Activated B cell treated with CpG ODN at 0.5 μM for 24 hours (primary cell): Measurements from ENCODE around the gene PIAS3. TPM values are rescaled to one million over a fixed set of nuclear protein-coding genes. Genes with fewer than 3 reads are reported as not detected.

Source experiments
- ATAC-seq: fragments of 200-7000 bp; cut with Tn5 transposase; one replicate; pipeline ENCODE4 v1.10.0; 2021; ENCODE audit warnings: low read depth, mild to moderate bottlenecking, moderate library complexity
- CTCF ChIA-PET: fragments of 350-600 bp; sonication (Branson Sonifier 250); formaldehyde crosslinking; loops from one replicate; lab custom pipeline; 2021; ENCODE audit warnings: antibody characterized with exemption; lab: Charles Lee
- POLR2A ChIA-PET: fragments of 350-600 bp; sonication (Branson Sonifier 250); formaldehyde crosslinking; loops from one replicate; lab custom pipeline; 2021; ENCODE audit warnings: antibody characterized with exemption; lab: Charles Lee
- DNase-seq: peaks from one replicate; pipeline ENCODE4 v3.0.0; 2022
- H3K27ac Mint-ChIP-seq: one replicate; pipeline ENCODE4 v1.8.0; 2020; ENCODE audit warnings: mixed read lengths
- H3K27me3 Mint-ChIP-seq: one replicate; pipeline ENCODE4 v1.8.0; 2021; ENCODE audit warnings: mixed read lengths
- H3K36me3 Mint-ChIP-seq: one replicate; pipeline ENCODE4 v1.8.0; 2021; ENCODE audit warnings: low read depth, mixed read lengths
- H3K4me1 Mint-ChIP-seq: one replicate; pipeline ENCODE4 v1.8.0; 2021; ENCODE audit warnings: mixed read lengths
- H3K4me3 Mint-ChIP-seq: one replicate; pipeline ENCODE4 v1.8.0; 2020; ENCODE audit warnings: mild to moderate bottlenecking, mixed read lengths
- H3K9me3 Mint-ChIP-seq: one replicate; pipeline ENCODE4 v1.8.0; 2020; ENCODE audit warnings: mixed read lengths
- CTCF ChIP-seq: fragments of 200-600 bp; IDR thresholded peaks from one replicate; pipeline ENCODE4 v1.8.0; 2022; ENCODE audit warnings: antibody characterized with exemption, mild to moderate bottlenecking
- intact Hi-C: fragments of 100-400 bp; cut with micrococcal nuclease; formaldehyde crosslinking; loops from one replicate; pipeline ENCODE4 v1.15.1; 2024
- total RNA-seq: library from RNA; stranded (reverse); gene quantifications from 2 replicates; pipeline ENCODE4 v1.2.3, GENCODE V29; 2022

The PIAS3 gene
- total RNA-seq, 1 donor from 2014 or later, result 30.9 TPM

DNA sequence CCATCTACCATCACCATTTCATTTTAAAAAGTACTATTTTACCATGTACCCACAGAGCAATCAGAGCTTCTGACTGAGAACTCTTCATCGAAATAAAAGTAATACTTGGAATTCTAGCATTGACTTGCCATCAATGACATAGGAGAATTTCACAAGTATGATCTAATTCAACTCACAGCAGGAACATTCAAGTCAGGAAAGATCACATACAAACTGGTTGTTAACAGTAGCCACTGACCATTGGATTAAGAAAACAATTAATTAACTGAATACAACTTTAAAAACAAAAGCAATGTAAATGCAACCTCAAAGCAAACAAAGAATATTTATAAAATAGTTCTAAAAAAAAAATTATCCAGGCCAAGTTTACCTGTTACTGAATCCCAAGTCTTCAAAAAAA lies 53.8 kb downstream of the PIAS3 start:
- ATAC-seq, result no peak
- Mint-ChIP-seq H3K4me3 (no peak overlapping the region), H3K4me1 (peaks cover 37% of the 10 kb centered on the region), H3K27ac (no peak overlapping the region), H3K27me3 (no peaks in the 10 kb centered on the region), H3K9me3 (no peaks in the 10 kb centered on the region), H3K36me3 (peaks cover 14% of the 10 kb centered on the region)
- TF ChIP-seq CTCF, result no peak
- ChIA-PET POLR2A (interaction anchor here (1.1 kb wide), 1 partner anchor 19 kb away, joined by 3 read pairs; the partner anchor contains the start of genes POLR3C and RNF115), CTCF (no interaction called here)
- no peak for DNase-seq
- intact Hi-C loops, result no loop called here

- DNase-seq, result no peak
- ChIA-PET CTCF (no interaction called here), POLR2A (no interaction called here)
- no peak for ATAC-seq
- H3K27me3 Mint-ChIP-seq, result no peaks in the 10 kb centered on the region
- peaks cover 37% of the 10 kb centered on the region for H3K4me1 Mint-ChIP-seq
- no peak overlapping the region for H3K27ac Mint-ChIP-seq
- H3K9me3 Mint-ChIP-seq, result no peaks in the 10 kb centered on the region
- H3K36me3 Mint-ChIP-seq, result peaks cover 19% of the 10 kb centered on the region
- H3K4me3 Mint-ChIP-seq, result no peak overlapping the region
- TF ChIP-seq CTCF, result no peak
- intact Hi-C loops, result no loop called here
These were observed 54.4 kb downstream of the PIAS3 start for GRCh38 chr1:145804235-145805045.

DNA sequence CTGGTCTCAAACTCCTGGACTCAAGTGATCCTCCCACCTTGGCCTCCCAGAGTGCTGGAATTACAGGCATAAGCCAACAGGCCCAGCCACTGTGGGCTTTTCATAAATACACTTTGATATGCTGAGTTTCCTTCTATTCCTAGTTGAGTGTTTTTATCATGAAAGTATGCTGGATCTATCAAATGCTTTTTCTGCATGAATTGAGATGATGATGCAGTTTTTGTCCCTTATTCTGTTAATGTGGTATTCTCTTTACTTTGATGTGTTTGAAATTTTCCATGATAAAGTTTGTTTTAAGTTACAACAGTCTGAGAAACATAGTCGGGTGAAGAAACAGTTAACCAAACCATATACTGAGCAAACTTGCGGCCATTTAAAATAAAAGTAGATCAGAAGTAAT lies 59.1 kb downstream of the PIAS3 start:
- H3K4me1 Mint-ChIP-seq, result peaks cover 23% of the 10 kb centered on the region
- ChIA-PET POLR2A (no interaction called here), CTCF (no interaction called here)
- no peak overlapping the region for H3K4me3 Mint-ChIP-seq
- H3K27ac Mint-ChIP-seq, result no peak overlapping the region
- ATAC-seq (no peak), DNase-seq (no peak)
- intact Hi-C loops, result no loop called here
- H3K27me3 Mint-ChIP-seq, result no peaks in the 10 kb centered on the region
- peaks cover 22% of the 10 kb centered on the region for H3K9me3 Mint-ChIP-seq
- no peak for TF ChIP-seq CTCF
- H3K36me3 Mint-ChIP-seq, result peaks cover 51% of the 10 kb centered on the region

Other genes starting within 250 kb of the PIAS3 start
- 0.13 TPM in 1 of 2 replicates, not detected in the other for gene PDZK1, start 151.7 kb downstream of the PIAS3 start, total RNA-seq
- not detected in 2 replicates for gene CD160, start 139.6 kb downstream of the PIAS3 start, total RNA-seq
- 15.3 and 19.7 TPM in 2 replicates for gene RNF115, start 35.0 kb downstream of the PIAS3 start, total RNA-seq
- 43.7 and 51.2 TPM in 2 replicates for gene POLR3C, start 34.9 kb downstream of the PIAS3 start, total RNA-seq
- gene NUDT17, start 13.5 kb downstream of the PIAS3 start, total RNA-seq, result 2.9 and 5.4 TPM in 2 replicates
- gene ANKRD35, start 26.8 kb upstream of the PIAS3 start, total RNA-seq, result not detected in 2 replicates
- 2.7 and 3.7 TPM in 2 replicates for gene ITGA10, start 51.0 kb upstream of the PIAS3 start, total RNA-seq
- gene PEX11B, start 59.6 kb upstream of the PIAS3 start, total RNA-seq, result 42.7 and 47.7 TPM in 2 replicates
- gene RBM8A, start 68.4 kb upstream of the PIAS3 start, total RNA-seq, result 178 and 201 TPM in 2 replicates
- gene LIX1L, start 98.9 kb upstream of the PIAS3 start, total RNA-seq, result 30.1 and 31.7 TPM in 2 replicates
- gene ANKRD34A, start 105.5 kb upstream of the PIAS3 start, total RNA-seq, result 1.4 and 2.4 TPM in 2 replicates
- gene POLR3GL, start 105.6 kb upstream of the PIAS3 start, total RNA-seq, result 22.7 and 23.7 TPM in 2 replicates
- 300 and 306 TPM in 2 replicates for gene TXNIP, start 137.5 kb upstream of the PIAS3 start, total RNA-seq
- gene HJV, start 162.7 kb upstream of the PIAS3 start, total RNA-seq, result not detected in 2 replicates